Right atrium auricular region (tissue), 2 donors: Measurements from ENCODE around the gene TLE3. TPM values are rescaled to one million over a fixed set of nuclear protein-coding genes. Genes with fewer than 3 reads are reported as not detected.

Source experiments
- DNase-seq: peaks from one replicate; pipeline ENCODE4 v3.0.0-alpha.2; 2019; ENCODE audit warnings: low spot score
- H3K27ac ChIP-seq, 2 donors: fragments of 200-600 bp; sonication (generic); 1 replicate in 1 of 2; 2 replicates in 1 of 2; pipeline ENCODE4 v1.5.1; 2016 to 2019
- H3K27me3 ChIP-seq, 2 donors: fragments of 200-600 bp; sonication (generic); one replicate each; pipeline versions ENCODE4 v1.5.1 to v1.6.0; 2017 to 2019
- H3K36me3 ChIP-seq: fragments of 200-600 bp; sonication (generic); one replicate; pipeline ENCODE4 v1.5.1; 2016
- H3K4me1 ChIP-seq, 2 donors: fragments of 200-600 bp; sonication (generic); one replicate each; pipeline versions ENCODE4 v1.5.1 to v1.6.0; 2017 to 2019
- H3K4me3 ChIP-seq, 2 donors: fragments of 200-600 bp; sonication (generic); 1 replicate in 1 of 2; 2 replicates in 1 of 2; pipeline ENCODE4 v1.5.1; 2017 to 2019; ENCODE audit warnings: mild to moderate bottlenecking in 1 of 2, moderate library complexity in 1 of 2
- H3K9me3 ChIP-seq, 2 donors: fragments of 200-600 bp; sonication (generic); one replicate each; pipeline ENCODE4 v1.5.1; 2019
- CTCF ChIP-seq, 2 donors: fragments of 200-600 bp; sonication (generic); IDR thresholded peaks; one replicate each; pipeline ENCODE4 v1.5.1; 2019; ENCODE audit warnings: antibody characterized with exemption in 2 of 2
- total RNA-seq, 2 donors: library from RNA; depleted of rRNA; stranded (reverse); fragments of >200 nt; gene quantifications; one replicate each; pipeline ENCODE4 v1.1.0, GENCODE V29; 2016

The TLE3 gene
- total RNA-seq, 2 donors from 2014 or later, result 23.3 to 61.7 TPM

- H3K4me3 ChIP-seq, result no peak overlapping the region
- no peak overlapping the region for H3K27ac ChIP-seq
- no peaks in the 10 kb centered on the region for H3K27me3 ChIP-seq
- TF ChIP-seq CTCF (IDR thresholded peaks at IDR 0.05), result no peak
- no peaks in the 10 kb centered on the region for H3K9me3 ChIP-seq
- peaks cover 45% of the 10 kb centered on the region for H3K36me3 ChIP-seq
- peaks cover 0 to 45% of the 10 kb centered on the region in 2 donors for H3K4me1 ChIP-seq
- DNase-seq, result no peak
These were observed 13.8 kb downstream of the TLE3 start for GRCh38 chr15:70083946-70084345.

- Histone ChIP-seq H3K27ac (no peak overlapping the region), H3K9me3 (no peaks in the 10 kb centered on the region), H3K4me3 (no peak overlapping the region), H3K4me1 (peaks cover 0 to 46% of the 10 kb centered on the region in 2 donors), H3K36me3 (peaks cover 45% of the 10 kb centered on the region), H3K27me3 (no peaks in the 10 kb centered on the region)
- TF ChIP-seq CTCF (IDR thresholded peaks at IDR 0.05), result no peak
- no peak for DNase-seq
These were observed 14.3 kb downstream of the TLE3 start for GRCh38 chr15:70083418-70083817.

- Histone ChIP-seq H3K27ac (no peak overlapping the region), H3K9me3 (no peaks in the 10 kb centered on the region), H3K27me3 (no peaks in the 10 kb centered on the region), H3K4me3 (no peak overlapping the region), H3K4me1 (peaks cover 0 to 45% of the 10 kb centered on the region in 2 donors), H3K36me3 (peaks cover 45% of the 10 kb centered on the region)
- no peak for TF ChIP-seq CTCF (IDR thresholded peaks at IDR 0.05)
- no peak for DNase-seq
These were observed 15.3 kb downstream of the TLE3 start for GRCh38 chr15:70082281-70082900.

GRCh38 chr15:70081612-70082011, 16.1 kb downstream of the TLE3 start:
- Histone ChIP-seq H3K27me3 (no peaks in the 10 kb centered on the region), H3K27ac (no peak overlapping the region), H3K4me3 (no peak overlapping the region), H3K9me3 (no peaks in the 10 kb centered on the region), H3K4me1 (peaks cover 0 to 44% of the 10 kb centered on the region in 2 donors), H3K36me3 (peaks cover 45% of the 10 kb centered on the region)
- no peak for TF ChIP-seq CTCF (IDR thresholded peaks at IDR 0.05)
- DNase-seq, result no peak

- no peak overlapping the region for H3K4me3 ChIP-seq
- no peak for TF ChIP-seq CTCF (IDR thresholded peaks at IDR 0.05)
- H3K9me3 ChIP-seq, result no peaks in the 10 kb centered on the region
These were observed 17.4 kb downstream of the TLE3 start for GRCh38 chr15:70080347-70080746.

GRCh38 chr15:70079888-70080287, 17.8 kb downstream of the TLE3 start:
- DNase-seq, result no peak
- no peak for TF ChIP-seq CTCF (IDR thresholded peaks at IDR 0.05)
- no peaks in the 10 kb centered on the region for H3K9me3 ChIP-seq
- H3K27me3 ChIP-seq, result no peaks in the 10 kb centered on the region
- H3K36me3 ChIP-seq, result peaks cover 59% of the 10 kb centered on the region
- no peak overlapping the region for H3K4me3 ChIP-seq
- peaks cover 0 to 48% of the 10 kb centered on the region in 2 donors for H3K4me1 ChIP-seq
- no peak overlapping the region for H3K27ac ChIP-seq

More at GRCh38 chr15:70080347-70080746, 17.4 kb downstream of the TLE3 start:
- H3K36me3 ChIP-seq, result peaks cover 54% of the 10 kb centered on the region
- H3K27ac ChIP-seq, result no peak overlapping the region
- no peak for DNase-seq
- H3K4me1 ChIP-seq, result peaks cover 0 to 48% of the 10 kb centered on the region in 2 donors
- no peaks in the 10 kb centered on the region for H3K27me3 ChIP-seq
